OCI-LY7 (cell line): ENCODE measurements around the gene HOTAIR. TPM values are rescaled to one million over a fixed set of nuclear protein-coding genes. Genes with fewer than 3 reads are reported as not detected.

ENCODE experiments used
- BruUV-seq: library from RNA; stranded (reverse); fragments of 400-500 nt; replicated peaks from 2 replicates; lab custom pipeline; 2021; lab: Mats Ljungman, UMichigan
- CTCF ChIA-PET: fragments of 300-600 bp; sonication (Branson Sonifier 250); formaldehyde crosslinking; loops from one replicate; lab custom pipeline; 2022; ENCODE audit warnings: antibody characterized with exemption; ENCODE audit not compliant: unreplicated experiment; lab: Charles Lee
- POLR2A ChIA-PET: fragments of 300-600 bp; sonication (Branson Sonifier 250); formaldehyde crosslinking; loops from one replicate; lab custom pipeline; 2022; ENCODE audit warnings: antibody characterized with exemption; lab: Charles Lee
- DNase-seq: peaks from one replicate; pipeline ENCODE4 v3.0.0-alpha.2; 2015; ENCODE audit warnings: low spot score
- H2AFZ ChIP-seq: fragments of 200-600 bp; sonication (generic), shearing (Covaris generic); 2 replicates; pipeline ENCODE4 v1.6.1; 2014; ENCODE audit warnings: mild to moderate bottlenecking, antibody characterized with exemption, low read length, moderate library complexity
- H3K27ac ChIP-seq: fragments of 200-600 bp; sonication (generic); 2 replicates; pipeline ENCODE4 v1.5.1; 2014; ENCODE audit warnings: mixed run types, low read depth, mild to moderate bottlenecking, moderate library complexity, low read length, inconsistent platforms; ENCODE audit not compliant: poor library complexity, severe bottlenecking
- H3K36me3 ChIP-seq: fragments of 200-600 bp; sonication (generic); 2 replicates; pipeline ENCODE4 v1.6.1; 2014; ENCODE audit warnings: mild to moderate bottlenecking, antibody characterized with exemption, low read length, moderate library complexity, mixed read lengths; ENCODE audit not compliant: insufficient read depth
- H3K4me1 ChIP-seq: fragments of 200-600 bp; sonication (generic); 2 replicates; pipeline ENCODE4 v1.5.1; 2014; ENCODE audit warnings: mild to moderate bottlenecking, low read length; ENCODE audit not compliant: insufficient read depth, poor library complexity, severe bottlenecking
- H3K4me2 ChIP-seq: fragments of 200-600 bp; sonication (generic); 2 replicates; pipeline ENCODE4 v1.6.1; 2014; ENCODE audit warnings: mild to moderate bottlenecking, low read length
- H3K4me3 ChIP-seq: fragments of 200-600 bp; sonication (generic); 2 replicates; pipeline ENCODE4 v1.5.1; 2014; ENCODE audit warnings: mild to moderate bottlenecking, low read depth, low read length; ENCODE audit not compliant: poor library complexity, severe bottlenecking
- H3K79me2 ChIP-seq: fragments of 200-600 bp; sonication (generic); 2 replicates; pipeline ENCODE4 v1.6.1; 2016; ENCODE audit warnings: low read depth, mild to moderate bottlenecking, low read length, moderate library complexity, mixed read lengths; ENCODE audit not compliant: insufficient read depth
- H3K9me2 ChIP-seq: fragments of 200-600 bp; sonication (generic); 2 replicates; pipeline ENCODE4 v1.6.1; 2016; ENCODE audit warnings: mild to moderate bottlenecking, low read length, mixed read lengths; ENCODE audit not compliant: insufficient read depth
- H3K9me3 ChIP-seq: fragments of 200-600 bp; sonication (generic); 2 replicates; pipeline ENCODE4 v1.6.1; 2014; ENCODE audit warnings: mild to moderate bottlenecking, mixed run types, low read length, mixed read lengths
- H4K20me1 ChIP-seq: fragments of 200-600 bp; sonication (generic); 2 replicates; pipeline ENCODE4 v1.6.1; 2014; ENCODE audit warnings: mild to moderate bottlenecking, antibody characterized with exemption, low read length, moderate library complexity, mixed read lengths; ENCODE audit not compliant: insufficient read depth
- EZH2phosphoT487 ChIP-seq: fragments of 200-600 bp; sonication (generic); IDR thresholded peaks from 2 replicates; pipeline ENCODE4 v1.6.1; 2018; ENCODE audit warnings: low read depth, borderline replicate concordance, mild to moderate bottlenecking, mixed run types, antibody characterized with exemption, low read length, moderate library complexity, mixed read lengths
- intact Hi-C: fragments of 100-400 bp; cut with micrococcal nuclease; formaldehyde crosslinking; loops from one replicate; pipeline ENCODE4 v1.10.0; 2022; ENCODE audit not compliant: unreplicated experiment
- total RNA-seq, 2 experiments: library from RNA; depleted of rRNA in 1 of 2; stranded (reverse); fragments of >200 nt in 1 of 2; shearing (Covaris generic) in 1 of 2; gene quantifications; 2 replicates each; pipeline ENCODE4 v1.2.3, GENCODE V29; 2014 to 2022
- TF ChIP-seq, protein P1 (sequence below): fragments of 200-600 bp; sonication (generic); conservative IDR thresholded peaks from 2 replicates; pipeline ENCODE4 v1.5.1; 2014; ENCODE audit warnings: mild to moderate bottlenecking, antibody characterized with exemption, low read length, moderate library complexity, mixed read lengths

Gene HOTAIR
- total RNA-seq, 2 experiments from 2014 or later = 0.88 to 5.3 TPM

GRCh38 chr12:53978477-53979356 is 4.0 kb upstream of the HOTAIR start:
- Histone ChIP-seq H3K4me2 (no peak overlapping the region), H3K4me1 (peaks cover 37% of the 10 kb centered on the region), H2AFZ (peak overlapping the region; percentile 99; the same call in 1 of the 2 replicates), H3K27ac (no peak overlapping the region), H3K9me2 (no peaks in the 10 kb centered on the region), H3K4me3 (no peak overlapping the region), H3K79me2 (no peaks in the 10 kb centered on the region), H4K20me1 (no peaks in the 10 kb centered on the region), H3K9me3 (no peaks in the 10 kb centered on the region), H3K36me3 (no peaks in the 10 kb centered on the region)
- CTCF ChIA-PET = no interaction called here
- POLR2A ChIA-PET = interaction anchor here (1.2 kb wide), 1 partner anchor 74 kb away, joined by 3 read pairs; no protein-coding TSS in a partner anchor
- TF ChIP-seq, protein P1, sequence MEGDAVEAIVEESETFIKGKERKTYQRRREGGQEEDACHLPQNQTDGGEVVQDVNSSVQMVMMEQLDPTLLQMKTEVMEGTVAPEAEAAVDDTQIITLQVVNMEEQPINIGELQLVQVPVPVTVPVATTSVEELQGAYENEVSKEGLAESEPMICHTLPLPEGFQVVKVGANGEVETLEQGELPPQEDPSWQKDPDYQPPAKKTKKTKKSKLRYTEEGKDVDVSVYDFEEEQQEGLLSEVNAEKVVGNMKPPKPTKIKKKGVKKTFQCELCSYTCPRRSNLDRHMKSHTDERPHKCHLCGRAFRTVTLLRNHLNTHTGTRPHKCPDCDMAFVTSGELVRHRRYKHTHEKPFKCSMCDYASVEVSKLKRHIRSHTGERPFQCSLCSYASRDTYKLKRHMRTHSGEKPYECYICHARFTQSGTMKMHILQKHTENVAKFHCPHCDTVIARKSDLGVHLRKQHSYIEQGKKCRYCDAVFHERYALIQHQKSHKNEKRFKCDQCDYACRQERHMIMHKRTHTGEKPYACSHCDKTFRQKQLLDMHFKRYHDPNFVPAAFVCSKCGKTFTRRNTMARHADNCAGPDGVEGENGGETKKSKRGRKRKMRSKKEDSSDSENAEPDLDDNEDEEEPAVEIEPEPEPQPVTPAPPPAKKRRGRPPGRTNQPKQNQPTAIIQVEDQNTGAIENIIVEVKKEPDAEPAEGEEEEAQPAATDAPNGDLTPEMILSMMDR = no peak
- TF ChIP-seq EZH2phosphoT487 = no peak
- BruUV-seq = no TSS peak
- no peak for DNase-seq
- intact Hi-C loops = loop anchor here (5.0 kb wide), 1 partner anchor 221 kb away; no protein-coding TSS in a partner anchor

DNA sequence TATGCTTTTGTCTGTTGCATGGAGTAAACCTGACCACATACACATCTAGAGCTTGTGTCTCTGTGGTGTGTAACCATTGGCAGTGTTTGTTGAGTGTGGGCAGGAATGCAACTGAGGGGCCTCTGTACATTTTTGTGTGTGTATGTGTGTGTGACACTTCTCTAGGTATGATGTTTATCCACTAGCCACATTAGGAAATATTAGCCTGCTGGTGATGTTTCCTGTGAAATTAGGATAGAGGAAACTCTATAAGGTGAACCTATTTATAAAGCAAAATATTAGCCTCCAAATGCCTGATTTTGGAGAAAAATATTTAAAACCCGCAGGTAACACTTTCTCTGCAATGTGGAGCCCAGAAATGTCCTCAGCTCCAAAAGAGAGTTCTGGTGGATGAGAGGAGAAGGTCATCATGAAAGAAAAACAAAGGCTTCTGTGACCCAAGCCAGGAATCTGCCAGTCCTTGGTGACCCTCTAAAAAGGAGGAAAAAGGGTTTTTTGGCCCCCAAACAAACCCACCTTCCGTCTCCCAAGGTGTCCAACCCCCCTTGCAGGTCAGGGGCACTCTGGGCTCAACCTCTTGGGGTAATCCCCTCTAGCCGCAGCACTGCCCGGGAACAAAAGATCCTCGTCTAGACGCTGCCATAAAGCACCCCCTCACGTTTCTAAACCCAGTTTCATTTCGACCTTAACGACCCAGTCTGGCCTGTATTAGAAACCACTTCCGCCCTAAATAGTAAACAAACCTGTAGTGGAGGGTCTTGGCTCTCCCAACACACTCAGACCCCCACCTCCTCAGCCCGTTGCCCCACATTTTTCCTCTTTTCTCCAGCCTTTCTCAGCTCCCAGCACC is 3.1 kb upstream of the HOTAIR start:
- Histone ChIP-seq H4K20me1 (no peaks in the 10 kb centered on the region), H3K4me1 (peaks cover 34% of the 10 kb centered on the region), H3K79me2 (no peaks in the 10 kb centered on the region), H3K9me2 (no peaks in the 10 kb centered on the region), H3K36me3 (no peaks in the 10 kb centered on the region), H2AFZ (peak overlapping the region; percentile 99), H3K27ac (no peak overlapping the region), H3K4me3 (peak overlapping the region; percentile 56), H3K4me2 (peak overlapping the region; percentile 86), H3K9me3 (no peaks in the 10 kb centered on the region)
- BruUV-seq = no TSS peak
- intact Hi-C loops = loop anchor here (5.0 kb wide), 1 partner anchor 221 kb away; no protein-coding TSS in a partner anchor
- DNase-seq = peak; percentile 33
- CTCF ChIA-PET = no interaction called here
- no peak for TF ChIP-seq EZH2phosphoT487
- TF ChIP-seq, protein P1 = no peak
- POLR2A ChIA-PET = interaction anchor here (0.7 to 1.2 kb wide), 2 partner anchors 75 to 86 kb away, joined by 3 read pairs; no protein-coding TSS in a partner anchor
